ENCODE data around the gene NOL9. TPM values are rescaled to one million over a fixed set of nuclear protein-coding genes. Genes with fewer than 3 reads are reported as not detected.

The NOL9 gene
- polyA plus RNA-seq, 3 donors, result 3.7 to 11.5 (median 7.6) TPM

DNA sequence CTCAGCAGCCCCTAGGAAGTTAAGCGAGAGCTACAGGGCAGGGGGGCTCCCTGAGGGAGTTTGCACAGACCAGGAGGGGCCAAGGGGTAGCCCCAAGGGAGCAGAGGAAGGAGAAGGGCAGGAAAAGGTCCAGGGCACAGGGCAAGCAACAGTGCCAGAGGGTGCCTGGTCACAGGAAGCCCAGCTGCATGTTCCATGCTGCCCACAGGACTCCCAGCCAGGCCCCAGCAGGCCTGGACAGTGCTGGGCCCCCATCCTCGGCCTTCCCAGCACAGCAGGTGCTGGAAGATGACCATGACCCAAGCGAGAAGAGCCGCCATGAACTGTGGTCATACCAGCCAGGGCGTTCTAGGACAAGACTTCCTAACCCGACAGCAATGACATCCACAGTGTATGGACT is 37.3 kb upstream of the NOL9 start:
- no peaks in the 10 kb centered on the region for H3K9me3 ChIP-seq (replicated peaks in 1 of 2; ENCODE audit: control insufficient read depth in 1 of 2, insufficient read depth in 1 of 2, low read length in 2 of 2)
- intact Hi-C loops (cut with micrococcal nuclease), result no loop called here
- H3K4me3 ChIP-seq (replicated peaks in 1 of 3; ENCODE audit: low read depth in 2 of 3, low read length in 3 of 3), result no peak overlapping the region
- WGBS (ENCODE audit: insufficient coverage), result 81% methylated on average over 6 of the region's 6 CpGs
- H2AFZ ChIP-seq (ENCODE audit: insufficient read depth, low read depth, low read length, poor library complexity, severe bottlenecking), result no peak overlapping the region
- Mint-ChIP-seq H3K4me1 (peaks cover 33% of the 10 kb centered on the region), H3K27ac (peak overlapping the region in 5 of 7 donors; percentile 26 to 87 (median 77)), H3K4me3 (no peak overlapping the region), H3K27me3 (ENCODE audit: low read depth in 3 of 3) (no peaks in the 10 kb centered on the region), H3K9me3 (no peaks in the 10 kb centered on the region), H3K36me3 (peaks cover 70 to 89% of the 10 kb centered on the region in 2 donors)
- H3K27ac ChIP-seq (ENCODE audit: low read depth in 1 of 2, low read length in 2 of 2), result peak overlapping the region in 1 of 2 donors; percentile 44
- H3K36me3 ChIP-seq (replicated peaks in 1 of 2; ENCODE audit: control insufficient read depth in 1 of 2, insufficient read depth in 2 of 2, low read length in 2 of 2), result peaks cover 86 to 93% of the 10 kb centered on the region in 2 donors
- H3K79me2 ChIP-seq (ENCODE audit: insufficient read depth, low read length), result peaks cover 18% of the 10 kb centered on the region
- H3K9ac ChIP-seq (ENCODE audit: insufficient read depth, low read length, poor library complexity, severe bottlenecking), result no peak overlapping the region
- H3K4me2 ChIP-seq (replicated peaks; ENCODE audit: extremely low read depth, low read length, poor library complexity, severe bottlenecking), result peak overlapping the region; percentile 3
- DNase-seq, result no peak
- no peaks in the 10 kb centered on the region for H3K27me3 ChIP-seq (ENCODE audit: control insufficient read depth in 2 of 2, insufficient read depth in 2 of 2, low read length in 2 of 2)
- TF ChIP-seq, protein P1, sequence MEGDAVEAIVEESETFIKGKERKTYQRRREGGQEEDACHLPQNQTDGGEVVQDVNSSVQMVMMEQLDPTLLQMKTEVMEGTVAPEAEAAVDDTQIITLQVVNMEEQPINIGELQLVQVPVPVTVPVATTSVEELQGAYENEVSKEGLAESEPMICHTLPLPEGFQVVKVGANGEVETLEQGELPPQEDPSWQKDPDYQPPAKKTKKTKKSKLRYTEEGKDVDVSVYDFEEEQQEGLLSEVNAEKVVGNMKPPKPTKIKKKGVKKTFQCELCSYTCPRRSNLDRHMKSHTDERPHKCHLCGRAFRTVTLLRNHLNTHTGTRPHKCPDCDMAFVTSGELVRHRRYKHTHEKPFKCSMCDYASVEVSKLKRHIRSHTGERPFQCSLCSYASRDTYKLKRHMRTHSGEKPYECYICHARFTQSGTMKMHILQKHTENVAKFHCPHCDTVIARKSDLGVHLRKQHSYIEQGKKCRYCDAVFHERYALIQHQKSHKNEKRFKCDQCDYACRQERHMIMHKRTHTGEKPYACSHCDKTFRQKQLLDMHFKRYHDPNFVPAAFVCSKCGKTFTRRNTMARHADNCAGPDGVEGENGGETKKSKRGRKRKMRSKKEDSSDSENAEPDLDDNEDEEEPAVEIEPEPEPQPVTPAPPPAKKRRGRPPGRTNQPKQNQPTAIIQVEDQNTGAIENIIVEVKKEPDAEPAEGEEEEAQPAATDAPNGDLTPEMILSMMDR (IDR thresholded peaks at IDR 0.05), result no peak
- H3K4me1 ChIP-seq (ENCODE audit: control insufficient read depth in 1 of 2, insufficient read depth in 2 of 2, low read length in 2 of 2), result peaks cover 21 to 28% of the 10 kb centered on the region in 2 donors
- H4K20me1 ChIP-seq (ENCODE audit: insufficient read depth, low read length), result peaks cover 100% of the 10 kb centered on the region

DNA sequence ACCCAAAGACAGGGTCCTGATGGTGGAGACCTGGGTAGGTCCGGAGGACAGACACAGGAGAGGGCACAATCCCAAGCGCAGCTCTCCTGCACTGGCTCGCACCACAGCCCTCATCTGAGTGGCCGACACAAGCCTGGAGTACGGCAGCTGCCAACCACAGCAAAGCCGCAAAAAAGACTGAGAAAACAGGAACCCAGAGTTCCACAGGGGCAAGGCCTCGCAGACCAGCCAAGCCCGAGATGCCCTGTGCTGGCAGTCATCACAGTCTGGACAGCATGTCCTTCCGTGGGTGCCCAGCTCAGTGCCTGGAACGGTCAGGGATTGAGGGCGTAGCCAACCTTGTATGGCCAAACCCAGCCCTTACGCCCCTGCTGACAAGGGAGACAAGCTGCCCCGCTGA is 36.9 kb upstream of the NOL9 start:
- WGBS (ENCODE audit: insufficient coverage), result 8% methylated on average over 13 of the region's 13 CpGs
- Histone ChIP-seq H3K4me2 (replicated peaks; ENCODE audit: extremely low read depth, low read length, poor library complexity, severe bottlenecking) (peak overlapping the region; percentile 26), H3K36me3 (replicated peaks in 1 of 2; ENCODE audit: control insufficient read depth in 1 of 2, insufficient read depth in 2 of 2, low read length in 2 of 2) (peaks cover 85 to 93% of the 10 kb centered on the region in 2 donors), H3K4me1 (ENCODE audit: control insufficient read depth in 1 of 2, insufficient read depth in 2 of 2, low read length in 2 of 2) (peaks cover 21 to 27% of the 10 kb centered on the region in 2 donors), H3K4me3 (replicated peaks in 1 of 3; ENCODE audit: low read depth in 2 of 3, low read length in 3 of 3) (peak overlapping the region in 1 of 3 experiments; percentile 5), H3K79me2 (ENCODE audit: insufficient read depth, low read length) (peaks cover 15% of the 10 kb centered on the region), H3K9me3 (replicated peaks in 1 of 2; ENCODE audit: control insufficient read depth in 1 of 2, insufficient read depth in 1 of 2, low read length in 2 of 2) (no peaks in the 10 kb centered on the region), H3K27ac (ENCODE audit: low read depth in 1 of 2, low read length in 2 of 2) (peak overlapping the region; percentile 10 to 44), H3K27me3 (ENCODE audit: control insufficient read depth in 2 of 2, insufficient read depth in 2 of 2, low read length in 2 of 2) (no peaks in the 10 kb centered on the region), H3K9ac (ENCODE audit: insufficient read depth, low read length, poor library complexity, severe bottlenecking) (no peak overlapping the region), H2AFZ (ENCODE audit: insufficient read depth, low read depth, low read length, poor library complexity, severe bottlenecking) (no peak overlapping the region), H4K20me1 (ENCODE audit: insufficient read depth, low read length) (peaks cover 100% of the 10 kb centered on the region)
- peaks cover 68 to 86% of the 10 kb centered on the region in 2 donors for H3K36me3 Mint-ChIP-seq
- H3K27me3 Mint-ChIP-seq (ENCODE audit: low read depth in 3 of 3), result no peaks in the 10 kb centered on the region
- peak overlapping the region in 4 of 7 donors; percentile 40 to 80 (median 50) for H3K27ac Mint-ChIP-seq
- peaks cover 32% of the 10 kb centered on the region for H3K4me1 Mint-ChIP-seq
- DNase-seq, result peak; percentile 45 to 55 (median 46)
- no peak overlapping the region for H3K4me3 Mint-ChIP-seq
- TF ChIP-seq, protein P1 (IDR thresholded peaks at IDR 0.05), result no peak
- no peaks in the 10 kb centered on the region for H3K9me3 Mint-ChIP-seq
- intact Hi-C loops (cut with micrococcal nuclease), result no loop called here

All from CD14-positive monocyte (primary cell).